Mucosa of stomach (tissue), 1 donor: ENCODE measurements around the gene SV2C.
"Not testable (repeated sequence)": the region's sequence is repeated elsewhere in the genome, so short reads cannot be mapped to it uniquely, and the experiment has no call there.

ENCODE experiments used
- H3K27me3 ChIP-seq: one replicate; pipeline ENCODE4 v1.7.0; 2013; ENCODE audit warnings: mild to moderate bottlenecking, low read length; ENCODE audit not compliant: control insufficient read depth, insufficient read depth
- H3K36me3 ChIP-seq: one replicate; pipeline ENCODE4 v1.7.0; 2013; ENCODE audit warnings: low read length; ENCODE audit not compliant: control insufficient read depth, insufficient read depth
- H3K4me1 ChIP-seq: one replicate; pipeline ENCODE4 v1.7.0; 2013; ENCODE audit warnings: mild to moderate bottlenecking, low read length; ENCODE audit not compliant: control insufficient read depth, insufficient read depth
- H3K4me3 ChIP-seq: one replicate; pipeline ENCODE4 v1.7.0; 2013; ENCODE audit warnings: low read length
- H3K9ac ChIP-seq: one replicate; pipeline ENCODE4 v1.7.0; 2013; ENCODE audit warnings: mild to moderate bottlenecking, low read length, moderate library complexity
- H3K9me3 ChIP-seq: one replicate; pipeline ENCODE4 v1.7.0; 2013; ENCODE audit warnings: mild to moderate bottlenecking, low read length, moderate library complexity; ENCODE audit not compliant: control insufficient read depth
- donor health status: Pancreatic carcinoma.

The SV2C gene

GRCh38 chr5:76221311-76221710, 138.1 kb downstream of the SV2C start:
- no peaks in the 10 kb centered on the region for H3K27me3 ChIP-seq
- no peak overlapping the region for H3K4me3 ChIP-seq
- H3K9ac ChIP-seq = no peak overlapping the region
- no peaks in the 10 kb centered on the region for H3K9me3 ChIP-seq
- no peaks in the 10 kb centered on the region for H3K36me3 ChIP-seq
- H3K4me1 ChIP-seq = no peaks in the 10 kb centered on the region

DNA sequence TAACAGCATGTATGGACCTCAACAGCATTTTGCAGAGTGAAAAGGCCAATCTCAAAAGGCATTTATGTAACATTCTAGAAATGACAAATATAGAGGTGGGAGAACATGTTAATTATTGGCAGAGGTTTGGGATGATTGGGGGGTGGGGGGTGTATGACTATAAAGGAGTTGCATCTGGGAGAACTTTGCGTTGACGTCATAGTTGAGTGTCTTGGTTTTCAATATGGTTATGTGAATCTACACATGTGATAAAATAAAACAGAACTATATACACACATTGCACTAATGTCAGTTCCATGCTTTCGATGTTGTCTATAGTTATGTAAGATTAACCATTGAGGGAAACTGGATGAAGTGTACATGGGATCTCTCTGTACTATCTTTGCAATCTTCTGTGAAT, 139.1 kb downstream of the SV2C start:
- H3K9ac ChIP-seq = no peak overlapping the region
- H3K9me3 ChIP-seq = no peaks in the 10 kb centered on the region
- H3K4me1 ChIP-seq = no peaks in the 10 kb centered on the region
- H3K36me3 ChIP-seq = no peaks in the 10 kb centered on the region
- no peak overlapping the region for H3K4me3 ChIP-seq
- H3K27me3 ChIP-seq = no peaks in the 10 kb centered on the region

DNA sequence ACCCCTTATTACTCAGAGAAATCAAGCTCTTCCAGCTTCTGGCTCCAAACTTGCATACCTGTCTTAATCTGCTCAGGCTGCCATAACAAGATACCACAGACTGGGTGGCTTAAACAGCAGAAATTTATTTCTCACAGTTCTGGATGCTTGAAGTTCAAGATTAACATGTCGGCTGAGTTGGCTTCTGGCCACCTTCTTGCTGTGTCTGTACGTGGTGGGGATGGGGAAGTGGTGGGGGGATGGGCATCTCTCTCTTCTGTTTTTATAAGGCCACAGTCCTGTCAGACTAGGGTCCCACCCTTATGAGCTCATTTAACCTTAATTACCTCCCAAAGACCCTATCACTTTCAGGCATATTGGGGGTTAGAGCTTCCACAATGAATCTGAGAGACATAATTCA, 140.5 kb downstream of the SV2C start:
- Histone ChIP-seq H3K4me1 (no peaks in the 10 kb centered on the region), H3K36me3 (no peaks in the 10 kb centered on the region), H3K9ac (no peak overlapping the region), H3K27me3 (no peaks in the 10 kb centered on the region), H3K4me3 (no peak overlapping the region), H3K9me3 (no peaks in the 10 kb centered on the region)

GRCh38 chr5:76224898-76225297, 141.7 kb downstream of the SV2C start:
- Histone ChIP-seq H3K4me3 (no peak overlapping the region), H3K36me3 (no peaks in the 10 kb centered on the region), H3K9me3 (no peaks in the 10 kb centered on the region), H3K9ac (no peak overlapping the region), H3K27me3 (no peaks in the 10 kb centered on the region), H3K4me1 (no peaks in the 10 kb centered on the region)

DNA sequence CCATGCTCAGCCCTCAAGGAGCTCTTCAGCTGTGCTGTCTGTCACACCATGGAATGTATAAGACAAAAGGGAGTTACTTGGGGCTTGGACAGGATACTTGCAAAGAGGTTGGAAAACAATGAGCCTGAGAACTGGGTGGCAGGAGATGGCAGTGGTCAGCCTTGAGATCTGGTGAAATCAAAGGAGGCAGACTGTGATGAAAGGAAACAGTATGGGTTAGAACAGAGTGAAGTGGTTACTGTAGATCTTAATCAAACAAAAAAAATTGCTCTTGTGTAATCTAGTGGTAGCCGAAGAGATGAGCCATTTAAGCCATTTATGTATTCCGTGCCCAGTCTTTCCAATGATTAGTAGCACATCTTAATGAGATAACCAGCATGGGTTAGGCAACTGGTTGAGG, 142.2 kb downstream of the SV2C start:
- Histone ChIP-seq H3K36me3 (no peaks in the 10 kb centered on the region), H3K4me1 (no peaks in the 10 kb centered on the region), H3K4me3 (no peak overlapping the region), H3K9me3 (no peaks in the 10 kb centered on the region), H3K27me3 (no peaks in the 10 kb centered on the region), H3K9ac (no peak overlapping the region)

GRCh38 chr5:76229900-76230299, 146.7 kb downstream of the SV2C start:
- Histone ChIP-seq H3K9me3 (no peaks in the 10 kb centered on the region), H3K36me3 (no peaks in the 10 kb centered on the region), H3K9ac (no peak overlapping the region), H3K4me3 (no peak overlapping the region), H3K4me1 (no peaks in the 10 kb centered on the region), H3K27me3 (no peaks in the 10 kb centered on the region)

GRCh38 chr5:76230711-76231285, 147.6 kb downstream of the SV2C start:
- no peaks in the 10 kb centered on the region for H3K27me3 ChIP-seq
- H3K9me3 ChIP-seq = no peaks in the 10 kb centered on the region
- no peaks in the 10 kb centered on the region for H3K36me3 ChIP-seq

GRCh38 chr5:76234665-76235064, 151.5 kb downstream of the SV2C start:
- no peak overlapping the region for H3K9ac ChIP-seq
- no peaks in the 10 kb centered on the region for H3K9me3 ChIP-seq
- no peaks in the 10 kb centered on the region for H3K27me3 ChIP-seq
- no peaks in the 10 kb centered on the region for H3K4me1 ChIP-seq
- H3K4me3 ChIP-seq = no peak overlapping the region
- H3K36me3 ChIP-seq = no peaks in the 10 kb centered on the region

More at GRCh38 chr5:76230711-76231285, 147.6 kb downstream of the SV2C start:
- Histone ChIP-seq H3K4me1 (no peaks in the 10 kb centered on the region), H3K4me3 (no peak overlapping the region), H3K9ac (no peak overlapping the region)

DNA sequence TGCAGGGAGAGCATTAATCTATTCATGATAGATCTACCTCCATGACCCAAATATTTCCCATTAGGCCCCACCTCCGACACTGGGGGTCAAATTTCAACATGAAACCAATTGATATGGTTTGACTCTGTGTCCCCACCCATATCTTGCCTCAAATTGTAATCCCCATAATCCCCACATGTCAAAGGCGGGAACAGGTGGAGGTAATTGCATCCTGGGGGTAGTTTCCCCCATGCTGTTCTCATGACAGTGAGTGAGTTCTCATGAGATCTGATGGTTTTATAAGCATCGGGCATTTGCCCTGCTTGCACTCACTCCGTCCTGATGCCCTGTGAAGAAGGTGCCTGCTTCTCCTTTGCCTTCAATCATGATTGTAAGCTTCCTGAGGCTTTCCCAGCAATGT, 153.5 kb downstream of the SV2C start:
- Histone ChIP-seq H3K9ac (no peak overlapping the region), H3K9me3 (no peaks in the 10 kb centered on the region), H3K4me1 (no peaks in the 10 kb centered on the region)

DNA sequence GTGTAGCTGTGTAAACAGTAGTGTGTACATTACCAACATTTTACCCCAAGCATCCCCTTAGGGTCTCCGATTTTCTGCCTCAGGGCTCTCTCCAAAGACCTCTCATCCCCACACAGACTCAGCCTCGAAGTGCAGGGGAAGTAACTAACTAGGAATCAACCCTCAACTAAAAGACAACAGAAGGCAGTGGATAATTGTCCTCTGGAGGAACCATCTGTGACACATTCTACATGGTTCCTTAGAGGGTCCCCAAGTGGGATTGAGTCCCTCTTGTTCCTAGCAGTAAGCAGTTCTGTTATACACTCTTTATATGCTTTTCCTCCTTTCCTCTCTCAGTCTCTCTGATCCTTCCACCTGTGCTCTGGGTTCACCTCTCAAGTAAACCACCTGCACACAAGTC, 157.2 kb downstream of the SV2C start:
- no peaks in the 10 kb centered on the region for H3K36me3 ChIP-seq
- H3K27me3 ChIP-seq = no peaks in the 10 kb centered on the region
- no peak overlapping the region for H3K9ac ChIP-seq
- no peaks in the 10 kb centered on the region for H3K4me1 ChIP-seq
- H3K4me3 ChIP-seq = no peak overlapping the region
- no peaks in the 10 kb centered on the region for H3K9me3 ChIP-seq

More for the DNA sequence above, 153.5 kb downstream of the SV2C start:
- H3K27me3 ChIP-seq = no peaks in the 10 kb centered on the region
- no peaks in the 10 kb centered on the region for H3K36me3 ChIP-seq
- H3K4me3 ChIP-seq = no peak overlapping the region

DNA sequence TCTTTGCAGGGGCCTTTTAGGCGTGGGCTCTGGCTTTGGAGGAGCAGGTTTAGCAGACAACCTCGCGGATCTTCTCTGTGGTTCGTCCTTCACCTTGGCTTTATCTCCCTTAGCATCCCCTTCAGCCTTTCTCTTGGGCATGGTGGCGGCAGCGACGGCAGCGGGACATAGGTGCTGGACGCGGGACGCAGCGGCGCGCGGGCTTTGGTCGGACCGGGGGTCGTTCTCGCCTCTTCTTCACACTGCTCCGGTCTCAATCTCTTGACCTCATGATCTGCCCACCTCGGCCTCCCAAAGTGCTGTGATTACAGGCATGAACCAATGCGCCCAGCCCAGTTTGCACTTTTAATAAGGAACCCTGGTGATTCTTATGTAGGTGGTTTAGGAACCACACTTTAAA, 159.0 kb downstream of the SV2C start:
- H3K36me3 ChIP-seq, H3K4me3 ChIP-seq, H3K9ac ChIP-seq, H3K9me3 ChIP-seq, H3K4me1 ChIP-seq, H3K27me3 ChIP-seq: not testable (repeated sequence)

GRCh38 chr5:76245590-76245989, 162.4 kb downstream of the SV2C start:
- no peaks in the 10 kb centered on the region for H3K36me3 ChIP-seq
- H3K9ac ChIP-seq = no peak overlapping the region
- H3K4me1 ChIP-seq = no peaks in the 10 kb centered on the region
- no peaks in the 10 kb centered on the region for H3K9me3 ChIP-seq
- no peak overlapping the region for H3K4me3 ChIP-seq
- no peaks in the 10 kb centered on the region for H3K27me3 ChIP-seq

- no peak overlapping the region for H3K4me3 ChIP-seq
- H3K9me3 ChIP-seq = no peaks in the 10 kb centered on the region
- no peaks in the 10 kb centered on the region for H3K27me3 ChIP-seq
- H3K4me1 ChIP-seq = no peaks in the 10 kb centered on the region
- no peaks in the 10 kb centered on the region for H3K36me3 ChIP-seq
- H3K9ac ChIP-seq = no peak overlapping the region
These were observed 166.4 kb downstream of the SV2C start for GRCh38 chr5:76249621-76250020.
